HepG2 (cell line): Measurements from ENCODE around the gene ZNF382. TPM values are rescaled to one million over a fixed set of nuclear protein-coding genes. Genes with fewer than 3 reads are reported as not detected.

Source experiments
- CC2D1A ChIP-seq: sonication (generic); formaldehyde crosslinking; IDR thresholded peaks from 2 replicates; pipeline ENCODE4 v1.8.1; 2023; ENCODE audit warnings: mild to moderate bottlenecking, missing genetic modification reagents
- CENPBD1 ChIP-seq: sonication (generic); formaldehyde crosslinking; IDR thresholded peaks from 2 replicates; pipeline ENCODE4 v1.8.0; 2022; ENCODE audit warnings: missing genetic modification reagents, low read depth, mild to moderate bottlenecking, borderline replicate concordance
- DRAP1 ChIP-seq: IDR thresholded peaks from 2 replicates; pipeline ENCODE4 v1.6.1; 2016; ENCODE audit warnings: missing genetic modification reagents, missing compliant biosample characterization
- EEA1 ChIP-seq: sonication (generic); formaldehyde crosslinking; IDR thresholded peaks from 2 replicates; pipeline ENCODE4 v1.5.1; 2020; ENCODE audit warnings: mild to moderate bottlenecking, missing genetic modification reagents, borderline replicate concordance
- GMEB1 ChIP-seq: sonication (generic); formaldehyde crosslinking; IDR thresholded peaks from 2 replicates; pipeline ENCODE4 v1.5.1; 2020; ENCODE audit warnings: missing genetic modification reagents, mild to moderate bottlenecking, borderline replicate concordance
- GTF2F1 ChIP-seq: fragments of 150-350 bp; IDR thresholded peaks from 2 replicates; pipeline ENCODE4 v1.6.1; 2014; ENCODE audit warnings: low read length
- HMG20A ChIP-seq: IDR thresholded peaks from 2 replicates; pipeline ENCODE4 v1.6.1; 2016; ENCODE audit warnings: borderline replicate concordance
- HNRNPK ChIP-seq: fragments of 200-400 bp; formaldehyde crosslinking; IDR thresholded peaks from 2 replicates; pipeline ENCODE4 v1.6.1; 2018; ENCODE audit warnings: low read length, low read depth, moderate library complexity, mild to moderate bottlenecking; ENCODE audit not compliant: poor library complexity, severe bottlenecking
- MTA3 ChIP-seq: sonication (generic); formaldehyde crosslinking; IDR thresholded peaks from 2 replicates; pipeline ENCODE4 v1.4.0; 2020; ENCODE audit warnings: missing genetic modification reagents
- RNF2 ChIP-seq: fragments of 450-650 bp; conservative IDR thresholded peaks from 2 replicates; pipeline ENCODE4 v1.6.1; 2016; ENCODE audit warnings: low read depth
- TP53 ChIP-seq: sonication (generic); formaldehyde crosslinking; conservative IDR thresholded peaks from 2 replicates; pipeline ENCODE4 v1.4.0; 2020; ENCODE audit warnings: missing genetic modification reagents
- ZBED4 ChIP-seq: sonication (generic); formaldehyde crosslinking; IDR thresholded peaks from 2 replicates; pipeline ENCODE4 v1.4.0; 2020; ENCODE audit warnings: missing genetic modification reagents, borderline replicate concordance
- ZBTB43 ChIP-seq: sonication (generic); formaldehyde crosslinking; conservative IDR thresholded peaks from 2 replicates; pipeline ENCODE4 v1.4.0; 2020; ENCODE audit warnings: missing genetic modification reagents
- ZNF235 ChIP-seq: sonication (generic); formaldehyde crosslinking; IDR thresholded peaks from 2 replicates; pipeline ENCODE4 v1.8.1; 2023; ENCODE audit warnings: mild to moderate bottlenecking, missing genetic modification reagents, borderline replicate concordance
- ZNF24 ChIP-seq: fragments of 450-650 bp; IDR thresholded peaks from 2 replicates; pipeline ENCODE4 v1.6.1; 2017; ENCODE audit warnings: antibody characterized with exemption, mild to moderate bottlenecking
- ZNF512 ChIP-seq: sonication (generic); formaldehyde crosslinking; IDR thresholded peaks from 2 replicates; pipeline ENCODE4 v1.4.0; 2020; ENCODE audit warnings: mild to moderate bottlenecking, missing genetic modification reagents
- ZNF691 ChIP-seq: sonication (generic); formaldehyde crosslinking; IDR thresholded peaks from 2 replicates; pipeline ENCODE4 v1.4.0; 2020; ENCODE audit warnings: missing genetic modification reagents, low read depth, mild to moderate bottlenecking, borderline replicate concordance
- ZNF773 ChIP-seq: sonication (generic); formaldehyde crosslinking; IDR thresholded peaks from 2 replicates; pipeline ENCODE4 v1.4.0; 2020; ENCODE audit warnings: missing genetic modification reagents, borderline replicate concordance
- polyA plus RNA-seq, 8 experiments: library from polyadenylated mRNA; depleted of rRNA in 3 of 8; stranded (reverse) in 7 of 8; unstranded in 1 of 8; fragments of >200 nt; fragmentation: Illumina TruSeq in 4 of 8; extraction: Trizol in 4 of 8; gene quantifications; 2 replicates each; pipeline versions ENCODE4 v1.2.1 to v1.2.3, GENCODE V29; 2011 to 2016; ENCODE audit warnings: low read depth in 4 of 8, missing spikeins in 1 of 8, mixed read lengths in 1 of 8; ENCODE audit not compliant: insufficient read depth in 1 of 8
- total RNA-seq, 5 experiments: library from RNA; depleted of rRNA; stranded (reverse); fragments of >200 nt; fragmentation: Illumina TruSeq; extraction: Trizol; gene quantifications; 2 replicates each; pipeline ENCODE4 v1.2.3, GENCODE V29; 2016; ENCODE audit warnings: low read depth in 1 of 5

Gene ZNF382
- total and polyA plus RNA-seq, 2 of the 13 experiments (the other 11 are each of a cell fraction or from before 2014, with no cell fraction given), result 2.3 to 6.8 TPM

GRCh38 chr19:36573020-36573894 is 31.9 kb upstream of the ZNF382 start, which contains the start of gene ZNF529 (continued):
- TF ChIP-seq GMEB1 (CRISPR knock-in tag) (peak; percentile 85), ZNF24 (no peak), HNRNPK (peak; percentile 46), ZNF235 (CRISPR knock-in tag) (no peak), ZNF691 (CRISPR knock-in tag) (no peak; the same call in 1 of the 2 replicates), HMG20A (CRISPR knock-in tag) (no peak), ZBTB43 (CRISPR knock-in tag) (no peak), CENPBD1 (CRISPR knock-in tag) (no peak), MTA3 (CRISPR knock-in tag) (no peak), RNF2 (peak; percentile 88), TP53 (CRISPR knock-in tag) (no peak), ZNF512 (CRISPR knock-in tag) (no peak), ZBED4 (peak; percentile 67; the same call in 1 of the 2 replicates), DRAP1 (CRISPR knock-in tag) (0 out of 2 replicates have a peak, but pooled peaks have one; percentile 61), CC2D1A (no peak), ZNF773 (CRISPR knock-in tag) (no peak), EEA1 (CRISPR knock-in tag) (0 out of 2 replicates have a peak, but pooled peaks have one; percentile 30), GTF2F1 (no peak)
